ENCODE results near the gene UCP3.
A peak's percentile ranks its signal among the peaks of the same experiment; 100 is the strongest.
"Not testable (repeated sequence)": the region's sequence is repeated elsewhere in the genome, so short reads cannot be mapped to it uniquely, and the experiment has no call there.

UCP3 gene

GRCh38 chr11:73999581-74000306 is 9.1 kb downstream of the UCP3 start:
- no peak for DNase-seq

- DNase-seq, result no peak
Measured at GRCh38 chr11:73998846-73999575, 9.9 kb downstream of the UCP3 start.

- no peak for DNase-seq
Measured at GRCh38 chr11:73997120-73997770, 11.6 kb downstream of the UCP3 start.

GRCh38 chr11:73996161-73996747 is 12.6 kb downstream of the UCP3 start:
- no peak for DNase-seq

DNA sequence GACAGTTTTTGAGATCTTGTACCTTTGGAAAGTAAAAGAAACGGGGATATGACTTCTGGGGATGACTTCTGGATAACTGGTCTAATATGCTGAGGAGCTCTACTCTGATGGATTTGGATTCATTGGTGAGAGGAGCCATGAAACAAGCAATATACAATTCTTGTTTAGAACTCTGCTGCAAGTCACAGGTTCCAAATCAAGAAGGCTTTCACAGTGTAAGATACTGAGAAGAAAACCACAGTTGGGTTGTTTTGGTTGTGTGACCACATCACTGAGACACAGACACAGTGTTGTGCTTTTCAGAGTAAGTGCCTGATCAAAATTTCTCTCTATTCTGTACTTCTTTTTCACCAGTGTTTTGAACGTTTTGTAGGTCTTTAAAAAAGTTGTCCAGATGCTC is 13.2 kb downstream of the UCP3 start:
- no peak for DNase-seq

GRCh38 chr11:73995247-73995646 is 13.6 kb downstream of the UCP3 start:
- peak; percentile 76 to 82 for DNase-seq

DNA sequence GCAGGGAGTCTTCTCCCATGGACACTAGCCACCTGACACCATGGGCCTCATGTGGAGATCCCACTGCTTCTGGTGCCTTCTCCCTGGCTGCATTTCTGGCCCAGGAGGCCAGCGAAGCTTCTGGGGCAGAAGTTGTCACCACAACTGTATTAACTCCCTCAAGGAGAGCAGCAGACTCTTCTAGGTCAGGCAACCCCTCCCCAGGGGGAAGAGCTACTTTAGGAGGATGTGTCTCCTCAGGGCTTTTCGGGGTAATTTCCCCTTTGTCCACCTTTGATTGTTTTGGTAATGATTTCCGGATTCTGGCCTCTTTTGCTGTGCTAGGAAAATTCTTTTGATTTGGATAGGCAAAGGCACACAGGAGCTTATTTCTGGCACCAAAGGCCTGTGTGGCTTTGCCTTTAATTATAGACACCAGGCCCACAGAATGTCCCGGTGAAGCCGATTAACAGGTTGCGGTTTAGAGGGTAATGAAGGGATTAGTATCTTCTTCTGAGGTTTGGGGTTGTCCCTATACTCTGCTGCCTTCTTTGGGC is 17.3 kb downstream of the UCP3 start:
- DNase-seq, result no peak

DNA sequence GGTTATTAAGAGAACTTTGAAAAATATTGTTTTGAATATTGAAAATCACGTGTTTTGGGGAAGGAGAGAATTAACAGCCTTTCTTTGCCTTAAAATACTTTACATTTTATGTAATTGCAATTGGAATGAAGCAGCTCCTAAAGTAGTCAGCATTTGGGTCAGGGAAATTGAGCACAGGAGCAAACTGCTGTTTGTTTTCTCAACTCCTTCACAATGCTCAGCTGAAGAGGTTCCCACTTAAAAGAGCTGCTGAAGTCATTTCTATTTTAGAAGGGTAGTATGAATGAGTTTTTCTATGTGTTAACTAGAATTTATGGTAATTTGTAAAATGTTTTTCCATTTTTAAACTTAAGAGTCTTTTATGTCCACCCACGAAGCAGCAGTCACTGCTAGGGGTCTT is 18.2 kb downstream of the UCP3 start:
- no peak for DNase-seq

GRCh38 chr11:73989156-73989555 is 19.7 kb downstream of the UCP3 start:
- DNase-seq, result no peak

GRCh38 chr11:73988227-73988626 is 20.7 kb downstream of the UCP3 start:
- no peak for DNase-seq

GRCh38 chr11:73985661-73986060 is 23.2 kb downstream of the UCP3 start:
- not testable (repeated sequence) for DNase-seq

DNA sequence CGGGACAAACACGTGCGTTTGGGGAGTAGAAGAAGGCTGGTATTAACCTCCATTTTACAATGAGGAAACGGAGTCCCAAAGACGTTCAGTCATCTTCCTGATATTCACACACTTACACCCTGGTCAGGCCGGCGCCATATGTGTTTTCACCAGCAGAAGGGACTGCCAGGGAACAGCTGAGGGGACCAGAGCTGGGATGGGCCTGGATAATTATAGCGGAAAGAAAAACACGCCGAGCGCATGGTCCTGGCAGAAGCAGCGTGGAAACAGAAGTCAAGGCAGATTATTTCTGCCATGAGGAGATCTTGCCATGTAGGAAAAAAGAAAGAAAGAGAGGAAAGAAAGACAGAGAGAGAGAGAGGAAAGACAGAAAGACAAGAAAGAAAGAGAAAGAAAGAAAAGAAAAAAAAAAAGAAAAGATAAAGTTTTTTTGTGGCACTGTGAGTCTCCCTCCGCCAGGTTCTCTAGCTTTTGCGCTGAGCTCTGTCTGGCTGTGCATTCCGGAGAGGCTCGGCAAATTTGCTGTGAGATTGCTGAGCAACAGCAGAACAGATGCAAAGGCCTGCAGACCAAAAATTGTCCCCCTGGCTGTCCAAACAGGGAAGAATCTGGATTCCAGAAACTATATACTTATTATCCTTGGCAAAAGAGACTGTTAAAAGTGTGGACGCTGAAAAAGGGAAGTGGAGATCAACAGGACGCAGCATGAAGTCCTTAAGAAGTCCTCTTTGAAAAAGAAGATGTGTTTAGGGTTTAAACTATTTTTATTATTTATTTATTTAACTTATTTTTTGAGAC is 24.9 kb downstream of the UCP3 start:
- peak; percentile 50 to 55 for DNase-seq

- peak; percentile 99 for DNase-seq
Measured at GRCh38 chr11:73982990-73983740, 25.7 kb downstream of the UCP3 start.

DNA sequence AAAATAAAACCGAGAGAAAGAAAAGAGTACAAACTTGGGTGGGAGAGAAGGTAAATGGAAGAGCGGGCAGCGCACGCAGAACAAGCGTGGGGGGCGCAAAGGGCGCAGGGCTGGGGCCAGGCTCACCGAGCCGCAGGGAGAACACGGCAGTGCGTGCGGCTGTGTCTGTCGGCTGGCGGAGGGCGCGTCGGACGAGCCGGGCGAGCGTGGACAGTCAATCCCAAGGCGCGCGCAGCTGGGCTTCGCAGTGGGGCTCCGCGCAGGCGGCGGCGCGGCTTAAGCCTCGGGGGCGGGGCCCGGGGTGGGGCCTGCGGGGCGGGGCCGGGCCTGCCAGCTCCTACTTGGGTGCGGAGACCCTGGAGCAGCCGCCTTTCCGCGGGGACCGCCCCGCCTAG is 26.3 kb downstream of the UCP3 start, which contains the start of gene UCP2:
TSS of gene UCP2 (minus strand) at position 249 of the 395 bp plus-strand sequence. CDS start 4,465 bp downstream, outside the sequence.
- peak; percentile 59 to 87 for DNase-seq

GRCh38 chr11:73981051-73981805 is 27.7 kb downstream of the UCP3 start:
- DNase-seq, result no peak

DNA sequence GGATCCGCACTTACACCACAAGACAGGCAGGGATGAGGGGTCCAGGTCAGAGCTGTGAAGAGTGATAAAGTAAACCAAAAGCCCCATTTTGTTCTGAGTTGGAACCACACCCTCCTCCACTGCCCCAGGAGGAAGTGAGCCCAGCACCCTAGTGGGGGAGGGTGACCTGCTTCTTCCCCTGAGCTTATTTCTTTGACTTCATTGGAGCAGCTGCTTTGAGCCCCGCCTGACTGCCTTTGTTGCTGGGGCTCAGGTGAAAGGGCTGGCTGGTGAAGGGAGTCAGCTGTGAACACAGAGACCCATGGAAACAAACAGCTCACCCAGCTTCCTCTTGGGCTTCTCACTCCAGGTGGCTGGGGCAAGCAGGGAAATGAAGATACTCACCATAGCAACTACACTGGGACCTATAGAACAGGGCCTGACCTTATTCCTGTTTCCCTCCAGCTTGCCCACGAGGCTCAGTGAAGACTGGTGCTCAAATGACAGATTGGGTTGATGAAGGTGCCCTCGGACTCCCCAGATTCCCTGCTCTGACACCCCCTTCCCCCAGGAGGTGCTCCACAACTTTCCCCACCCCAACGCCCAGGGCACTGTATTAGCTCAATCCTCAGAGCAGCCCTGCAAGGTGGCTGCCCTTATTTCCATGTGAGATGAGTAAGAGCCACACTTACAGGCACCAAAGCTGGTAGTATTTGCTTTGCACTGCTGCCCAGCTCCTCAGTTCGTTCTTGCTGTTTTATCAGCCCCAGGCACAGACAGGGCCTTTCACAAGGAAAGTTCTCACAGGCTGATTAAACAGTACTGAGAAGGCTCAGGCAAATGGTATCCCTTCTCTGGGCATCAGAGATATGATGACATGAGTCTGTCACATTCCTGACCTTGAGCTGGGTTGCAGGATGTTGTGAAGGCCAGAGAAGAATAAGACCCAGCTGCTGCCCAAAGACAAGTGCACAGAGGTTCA is 28.6 kb downstream of the UCP3 start:
- peak; percentile 43 to 47 for DNase-seq

DNA sequence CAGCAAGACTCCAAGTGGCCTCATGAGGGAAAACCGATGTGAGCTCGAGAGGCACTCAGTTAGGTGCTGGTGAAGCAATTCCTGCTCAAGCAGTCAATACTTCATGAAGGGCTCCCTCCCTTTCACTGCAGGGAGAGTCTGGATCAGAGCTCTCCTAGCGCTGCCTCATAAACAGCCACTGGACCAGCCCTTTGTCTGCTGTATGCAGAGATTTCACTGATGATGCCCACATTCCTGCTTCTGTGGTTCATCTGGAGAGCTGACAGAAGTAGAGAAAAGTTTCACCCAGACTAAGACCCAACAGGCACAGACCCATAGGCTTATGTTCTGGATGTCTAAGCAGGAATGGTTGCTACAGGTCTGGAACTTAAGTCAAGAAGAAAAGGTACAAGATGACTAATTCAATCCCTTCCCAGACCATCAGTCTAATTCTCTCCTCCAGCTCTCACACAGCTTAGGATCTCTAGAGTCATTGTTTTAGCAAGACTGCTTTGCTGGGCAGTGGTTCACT is 30.3 kb downstream of the UCP3 start:
- DNase-seq, result no peak

DNA sequence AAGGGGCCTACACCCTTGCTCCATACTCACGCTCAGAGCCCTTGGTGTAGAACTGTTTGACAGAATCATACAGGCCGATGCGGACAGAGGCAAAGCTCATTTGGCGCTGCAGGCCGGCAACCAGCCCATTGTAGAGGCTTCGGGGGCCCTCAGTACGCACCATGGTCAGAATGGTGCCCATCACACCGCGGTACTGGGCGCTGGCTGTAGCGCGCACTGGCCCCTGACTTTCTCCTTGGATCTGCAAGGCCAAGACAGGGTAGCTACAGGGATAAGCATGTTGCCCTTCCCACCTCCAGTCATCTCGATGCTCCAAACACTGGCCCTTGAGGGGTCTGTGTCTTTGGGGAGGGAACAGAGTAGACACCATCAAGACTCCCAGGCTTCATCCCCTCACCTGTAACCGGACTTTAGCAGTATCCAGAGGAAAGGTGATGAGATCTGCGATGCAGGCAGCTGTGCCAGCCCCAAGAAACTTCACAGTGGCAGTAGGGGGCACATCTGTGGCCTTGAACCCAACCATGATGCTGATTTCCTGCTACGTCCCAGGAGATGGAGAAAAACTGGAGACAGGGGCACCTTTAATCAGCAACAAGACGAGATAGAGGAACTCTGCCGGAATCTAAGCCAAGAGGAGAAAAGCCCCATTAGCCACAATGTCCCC is 30.9 kb downstream of the UCP3 start:
- no peak for DNase-seq

Data from AML-193 (cell line).